ENCODE measurements around the gene ATP2B2. TPM values are rescaled to one million over a fixed set of nuclear protein-coding genes. Genes with fewer than 3 reads are reported as not detected.

Gene ATP2B2
- total RNA-seq, 1 experiment from 2014 or later = not detected

GRCh38 chr3:10469441-10470119 is 35.8 kb downstream of the ATP2B2 start:
- Histone ChIP-seq H3K27me3 (replicated peaks; ENCODE audit: control insufficient read depth, insufficient read depth, low read length) (no peaks in the 10 kb centered on the region; the same call in 1 of the 2 replicates), H3K9me3 (no peaks in the 10 kb centered on the region), H3K4me1 (no peaks in the 10 kb centered on the region), H3K4me3 (ENCODE audit: low read depth, low read length) (no peak overlapping the region), H3K36me3 (ENCODE audit: control insufficient read depth, insufficient read depth, low read length) (no peaks in the 10 kb centered on the region)
- CTCF ChIA-PET = no interaction called here
- Mint-ChIP-seq H3K9me3 (ENCODE audit: unreplicated experiment) (no peaks in the 10 kb centered on the region), H3K36me3 (ENCODE audit: insufficient read depth, unreplicated experiment) (no peaks in the 10 kb centered on the region), H3K27me3 (ENCODE audit: insufficient read depth, unreplicated experiment) (peaks cover 31% of the 10 kb centered on the region), H3K4me3 (ENCODE audit: unreplicated experiment) (no peak overlapping the region), H3K27ac (ENCODE audit: unreplicated experiment) (no peak overlapping the region), H3K4me1 (ENCODE audit: low read depth, unreplicated experiment) (no peaks in the 10 kb centered on the region)
- BruUV-seq (replicated peaks) = no TSS peak
- intact Hi-C loops (cut with micrococcal nuclease; ENCODE audit: unreplicated experiment) = no loop called here
- DNase-seq = no peak
- TF ChIP-seq CTCF (IDR thresholded peaks at IDR 0.05; ENCODE audit: insufficient read depth in 1 of 2, low read depth in 1 of 2, low read length in 1 of 2, severe bottlenecking in 1 of 2, unreplicated experiment in 1 of 2) = no peak
- POLR2A ChIA-PET = no interaction called here

GRCh38 chr3:10468613-10469354 is 36.6 kb downstream of the ATP2B2 start:
- H3K9me3 Mint-ChIP-seq (ENCODE audit: unreplicated experiment) = no peaks in the 10 kb centered on the region
- BruUV-seq (replicated peaks) = no TSS peak

More at GRCh38 chr3:10468613-10469354, 36.6 kb downstream of the ATP2B2 start:
- Mint-ChIP-seq H3K27ac (ENCODE audit: unreplicated experiment) (no peak overlapping the region), H3K4me3 (ENCODE audit: unreplicated experiment) (no peak overlapping the region), H3K36me3 (ENCODE audit: insufficient read depth, unreplicated experiment) (no peaks in the 10 kb centered on the region), H3K27me3 (ENCODE audit: insufficient read depth, unreplicated experiment) (peaks cover 28% of the 10 kb centered on the region), H3K4me1 (ENCODE audit: low read depth, unreplicated experiment) (no peaks in the 10 kb centered on the region)
- ChIA-PET CTCF (no interaction called here), POLR2A (no interaction called here)
- no peak for TF ChIP-seq CTCF (IDR thresholded peaks at IDR 0.05; ENCODE audit: insufficient read depth in 1 of 2, low read depth in 1 of 2, low read length in 1 of 2, severe bottlenecking in 1 of 2, unreplicated experiment in 1 of 2)
- Histone ChIP-seq H3K27me3 (replicated peaks; ENCODE audit: control insufficient read depth, insufficient read depth, low read length) (no peaks in the 10 kb centered on the region; the same call in 1 of the 2 replicates), H3K4me3 (ENCODE audit: low read depth, low read length) (no peak overlapping the region), H3K4me1 (no peaks in the 10 kb centered on the region), H3K9me3 (no peaks in the 10 kb centered on the region), H3K36me3 (ENCODE audit: control insufficient read depth, insufficient read depth, low read length) (no peaks in the 10 kb centered on the region)
- intact Hi-C loops (cut with micrococcal nuclease; ENCODE audit: unreplicated experiment) = no loop called here
- DNase-seq = no peak
